Endodermal cell (in vitro differentiated cells): Measurements from ENCODE around the gene SPAG16. TPM values are rescaled to one million over a fixed set of nuclear protein-coding genes. Genes with fewer than 3 reads are reported as not detected.
A peak's percentile ranks its signal among the peaks of the same experiment; 100 is the strongest.

Source experiments
- DNase-seq: peaks from one replicate; pipeline ENCODE4 v3.0.0-alpha.2; 2017
- H3K27ac ChIP-seq: 2 replicates; pipeline ENCODE4 v1.5.1; 2013; ENCODE audit warnings: mild to moderate bottlenecking, low read depth, low read length, moderate library complexity
- H3K27me3 ChIP-seq: 2 replicates; pipeline ENCODE4 v1.6.1; 2013; ENCODE audit warnings: mild to moderate bottlenecking, low read length, moderate library complexity; ENCODE audit not compliant: insufficient read depth, control insufficient read depth, poor library complexity, severe bottlenecking
- H3K36me3 ChIP-seq: 2 replicates; pipeline ENCODE4 v1.7.0; 2013; ENCODE audit warnings: mild to moderate bottlenecking, low read length, moderate library complexity; ENCODE audit not compliant: control insufficient read depth, insufficient read depth
- H3K4me1 ChIP-seq: one replicate; pipeline ENCODE4 v1.7.0; 2013; ENCODE audit warnings: low read length; ENCODE audit not compliant: control insufficient read depth, insufficient read depth
- H3K4me3 ChIP-seq: 2 replicates; pipeline ENCODE4 v1.5.1; 2013; ENCODE audit warnings: mild to moderate bottlenecking, low read length, moderate library complexity
- H3K9ac ChIP-seq: 2 replicates; pipeline ENCODE4 v1.6.1; 2013; ENCODE audit warnings: mild to moderate bottlenecking, low read length, moderate library complexity; ENCODE audit not compliant: poor library complexity, severe bottlenecking; ENCODE audit errors: extremely low read depth
- H3K9me3 ChIP-seq: 2 replicates; pipeline ENCODE4 v1.6.1; 2013; ENCODE audit warnings: mild to moderate bottlenecking, low read length, moderate library complexity; ENCODE audit not compliant: control insufficient read depth
- H3K27ac Mint-ChIP-seq: 2 replicates; pipeline ENCODE4 v1.8.0; 2020; ENCODE audit warnings: mixed read lengths
- H3K27me3 Mint-ChIP-seq: 2 replicates; pipeline ENCODE4 v1.8.0; 2021; ENCODE audit warnings: mild to moderate bottlenecking, mixed read lengths; ENCODE audit not compliant: insufficient read depth
- H3K36me3 Mint-ChIP-seq: 2 replicates; pipeline ENCODE4 v1.8.0; 2020; ENCODE audit warnings: low read depth, mixed read lengths
- H3K4me1 Mint-ChIP-seq: 2 replicates; pipeline ENCODE4 v1.8.0; 2020; ENCODE audit warnings: mixed read lengths
- H3K4me3 Mint-ChIP-seq: 2 replicates; pipeline ENCODE4 v1.8.0; 2020; ENCODE audit warnings: mild to moderate bottlenecking, moderate library complexity, mixed read lengths
- H3K9me3 Mint-ChIP-seq: 2 replicates; pipeline ENCODE4 v1.8.0; 2020; ENCODE audit warnings: mild to moderate bottlenecking, mixed read lengths
- CTCF ChIP-seq: fragments of 200-600 bp; sonication (generic); conservative IDR thresholded peaks from 2 replicates; pipeline ENCODE4 v1.5.0; 2021; ENCODE audit warnings: antibody characterized with exemption, mild to moderate bottlenecking
- WGBS, 2 experiments: methylation state at CpG; one replicate each; pipeline versions ENCODE4 v1.1.5 to v1.1.7; 2013; ENCODE audit warnings: missing lambda C conversion rate in 2 of 2, mixed read lengths in 1 of 2; ENCODE audit not compliant: insufficient coverage in 1 of 2, insufficient read length in 1 of 2; 5-methylcytosine and 5-hydroxymethylcytosine counted together
- total RNA-seq, 2 donors: library from RNA; stranded (reverse); fragmentation: NEBNext Ultra II Directional in 1 of 2; extraction: Animal tissue kit (Norgen Biotek cat#: 25700) in 1 of 2; gene quantifications; 2 replicates in 1 of 2; 3 replicates in 1 of 2; pipeline ENCODE4 v1.2.1, GENCODE V29; 2021

SPAG16 gene
- total RNA-seq, 2 donors from 2014 or later, result 27.8 to 38.2 TPM

- Mint-ChIP-seq H3K27me3 (peaks cover 3% of the 10 kb centered on the region), H3K9me3 (no peaks in the 10 kb centered on the region), H3K36me3 (no peaks in the 10 kb centered on the region), H3K27ac (no peak overlapping the region), H3K4me3 (no peak overlapping the region), H3K4me1 (no peaks in the 10 kb centered on the region)
- no peak overlapping the region for H3K4me3 ChIP-seq
- H3K27me3 ChIP-seq, result no peaks in the 10 kb centered on the region
- 94% methylated on average over 1 of the region's 1 CpG; no CpG with 5 or more reads in 1 of the 2 experiments for WGBS, 2 experiments
- H3K27ac ChIP-seq, result no peak overlapping the region
- no peaks in the 10 kb centered on the region for H3K36me3 ChIP-seq
- TF ChIP-seq CTCF, result no peak
- no peak for DNase-seq
- no peak overlapping the region for H3K9ac ChIP-seq
- no peaks in the 10 kb centered on the region for H3K9me3 ChIP-seq
- no peaks in the 10 kb centered on the region for H3K4me1 ChIP-seq
These were observed 325.4 kb downstream of the SPAG16 start for GRCh38 chr2:213609570-213610170.

- Mint-ChIP-seq H3K4me3 (no peak overlapping the region), H3K9me3 (peaks cover 9% of the 10 kb centered on the region), H3K27ac (no peak overlapping the region), H3K27me3 (no peaks in the 10 kb centered on the region), H3K36me3 (no peaks in the 10 kb centered on the region), H3K4me1 (no peaks in the 10 kb centered on the region)
- Histone ChIP-seq H3K4me3 (no peak overlapping the region), H3K9me3 (peaks cover 3% of the 10 kb centered on the region), H3K36me3 (no peaks in the 10 kb centered on the region), H3K27me3 (no peaks in the 10 kb centered on the region), H3K27ac (no peak overlapping the region), H3K9ac (no peak overlapping the region), H3K4me1 (no peaks in the 10 kb centered on the region)
- 88 to 95% methylated on average over 4 to 5 of the region's 5 CpGs for WGBS, 2 experiments
- no peak for DNase-seq
- TF ChIP-seq CTCF, result peak; percentile 37
These were observed 342.9 kb downstream of the SPAG16 start for GRCh38 chr2:213627054-213627710.

GRCh38 chr2:213627835-213628460, 343.7 kb downstream of the SPAG16 start:
- no peak overlapping the region for H3K4me3 ChIP-seq
- H3K4me3 Mint-ChIP-seq, result no peak overlapping the region
- H3K27ac Mint-ChIP-seq, result no peak overlapping the region
- no peak overlapping the region for H3K27ac ChIP-seq
- 83 to 100% methylated on average over 2 of the region's 2 CpGs for WGBS, 2 experiments
- H3K4me1 ChIP-seq, result no peaks in the 10 kb centered on the region
- H3K9ac ChIP-seq, result no peak overlapping the region
- peaks cover 11% of the 10 kb centered on the region for H3K9me3 ChIP-seq
- H3K27me3 ChIP-seq, result no peaks in the 10 kb centered on the region
- peaks cover 15% of the 10 kb centered on the region for H3K9me3 Mint-ChIP-seq
- DNase-seq, result no peak
- H3K27me3 Mint-ChIP-seq, result no peaks in the 10 kb centered on the region
- TF ChIP-seq CTCF, result no peak
- H3K36me3 ChIP-seq, result no peaks in the 10 kb centered on the region
- no peaks in the 10 kb centered on the region for H3K4me1 Mint-ChIP-seq
- no peaks in the 10 kb centered on the region for H3K36me3 Mint-ChIP-seq
